K562 (cell line): Measurements from ENCODE around the gene IGF1R. TPM values are rescaled to one million over a fixed set of nuclear protein-coding genes. Genes with fewer than 3 reads are reported as not detected.

Experiments used
- ATAC-seq: fragments of 200-7000 bp; cut with Tn5 transposase; 3 replicates; pipeline ENCODE4 v1.9.1; 2020; ENCODE audit warnings: moderate library complexity
- BruUV-seq: library from RNA; stranded (reverse); fragments of 400-500 nt; replicated peaks from 2 replicates; lab custom pipeline; 2021; lab: Mats Ljungman, UMichigan
- CTCF ChIA-PET: fragments of 300-600 bp; formaldehyde crosslinking; extraction: SDS; loops from one replicate; lab custom pipeline; 2021; ENCODE audit warnings: low intra/inter-chr PET ratio; lab: Yijun Ruan, JAX
- POLR2A ChIA-PET: fragments of 300-600, 350-650 bp; sonication (Branson Sonifier 250); formaldehyde crosslinking; extraction: SDS; loops from one replicate; lab custom pipeline; 2021; ENCODE audit warnings: antibody characterized with exemption, inconsistent platforms; lab: Yijun Ruan, JAX
- DNase-seq, 4 experiments: peaks; one replicate each; pipeline versions ENCODE4 v3.0.0 to v3.0.0-alpha.2; 2011 to 2018; ENCODE audit warnings: low spot score in 3 of 4, mixed read lengths in 3 of 4; ENCODE audit errors: extremely low read depth in 1 of 4
- FAIRE-seq: peaks from 2 replicates; lab custom pipeline; 2011; peaks lifted over from hg19 to GRCh38; lab: Jason Lieb, UNC
- H2AFZ ChIP-seq: 2 replicates; pipeline ENCODE4 v1.6.0; 2011; ENCODE audit warnings: low read depth, low read length, control low read depth, inconsistent platforms
- H3K27ac ChIP-seq: fragments of 200-600 bp; 3 replicates; pipeline ENCODE4 v1.8.0; 2011; ENCODE audit warnings: low read depth, mild to moderate bottlenecking, control low read depth, inconsistent platforms, low read length, moderate library complexity, mixed read lengths; ENCODE audit errors: extremely low read depth
- H3K27me3 ChIP-seq, 2 experiments: fragments of 300-600 bp in 1 of 2; 2 replicates in 1 of 2; 3 replicates in 1 of 2; pipeline versions ENCODE4 v1.6.0 to v1.8.0; 2011; ENCODE audit warnings: inconsistent platforms in 2 of 2, low read length in 2 of 2, mild to moderate bottlenecking in 1 of 2, mixed read lengths in 1 of 2, moderate library complexity in 1 of 2; ENCODE audit not compliant: control insufficient read depth in 2 of 2, insufficient read depth in 2 of 2
- H3K36me3 ChIP-seq: fragments of 300-600 bp; 3 replicates; pipeline ENCODE4 v1.8.0; 2011; ENCODE audit warnings: mild to moderate bottlenecking, low read length, inconsistent platforms; ENCODE audit not compliant: control insufficient read depth, insufficient read depth
- H3K4me1 ChIP-seq, 2 experiments: fragments of 200-600 bp in 1 of 2; replicated peaks in 1 of 2; 2 replicates in 1 of 2; 3 replicates in 1 of 2; pipeline versions ENCODE4 v1.5.1 to v1.8.0; 2011; ENCODE audit warnings: inconsistent platforms in 2 of 2, low read length in 2 of 2, mild to moderate bottlenecking in 1 of 2, mixed read lengths in 1 of 2, moderate library complexity in 1 of 2; ENCODE audit not compliant: control insufficient read depth in 2 of 2, insufficient read depth in 2 of 2
- H3K4me2 ChIP-seq: 2 replicates; pipeline ENCODE4 v1.6.1; 2011; ENCODE audit warnings: low read length, control low read depth, inconsistent platforms, mixed read lengths; ENCODE audit not compliant: insufficient read depth
- H3K4me3 ChIP-seq: fragments of 200-600 bp; sonication (generic), shearing (Covaris generic); 2 replicates; pipeline ENCODE4 v1.5.1; 2016; ENCODE audit warnings: control low read depth, inconsistent platforms
- H3K79me2 ChIP-seq: fragments of 200-600 bp; 3 replicates; pipeline ENCODE4 v1.8.0; 2011; ENCODE audit warnings: low read length, inconsistent platforms; ENCODE audit not compliant: control insufficient read depth, insufficient read depth
- H3K9ac ChIP-seq, 2 experiments: 2 replicates each; pipeline versions ENCODE4 v1.6.0 to v1.6.1; 2011; ENCODE audit warnings: low read depth in 2 of 2, low read length in 2 of 2, control low read depth in 1 of 2, inconsistent platforms in 1 of 2, mild to moderate bottlenecking in 1 of 2, mixed read lengths in 1 of 2; ENCODE audit not compliant: insufficient read depth in 1 of 2
- H3K9me1 ChIP-seq: one replicate; pipeline ENCODE4 v1.6.0; 2011; ENCODE audit warnings: inconsistent platforms, mild to moderate bottlenecking, low read length, moderate library complexity; ENCODE audit not compliant: control insufficient read depth, insufficient read depth
- H3K9me3 ChIP-seq: replicated peaks from 2 replicates; pipeline ENCODE4 v1.5.1; 2011; ENCODE audit warnings: low read depth, low read length, inconsistent platforms; ENCODE audit not compliant: control insufficient read depth, insufficient read depth
- H4K20me1 ChIP-seq: replicated peaks from 2 replicates; pipeline ENCODE4 v1.6.1; 2011; ENCODE audit warnings: low read length, inconsistent platforms, mixed read lengths; ENCODE audit not compliant: control insufficient read depth, insufficient read depth
- ARNT ChIP-seq, 2 experiments: fragments of 450-650 bp; IDR thresholded peaks; 2 replicates each; pipeline ENCODE4 v1.6.1; 2016; ENCODE audit warnings: mild to moderate bottlenecking in 1 of 2
- ASH1L ChIP-seq: fragments of 450-650 bp; IDR thresholded peaks from 2 replicates; pipeline ENCODE4 v1.6.1; 2018; ENCODE audit warnings: borderline replicate concordance, mild to moderate bottlenecking, low read depth; ENCODE audit not compliant: partially characterized antibody
- ATF1 ChIP-seq, 2 experiments: fragments of 450-650 bp in 1 of 2; IDR thresholded peaks; 2 replicates each; pipeline ENCODE4 v1.6.1; 2016; ENCODE audit warnings: missing compliant biosample characterization in 1 of 2, missing genetic modification characterization in 1 of 2
- HDAC6 ChIP-seq: IDR thresholded peaks from 2 replicates; pipeline ENCODE4 v1.6.1; 2012; ENCODE audit warnings: low read depth, mild to moderate bottlenecking, control low read depth, inconsistent platforms, low read length, moderate library complexity
- HMG20A ChIP-seq: fragments of 450-650 bp; formaldehyde crosslinking; conservative IDR thresholded peaks from 2 replicates; pipeline ENCODE4 v1.4.0; 2020; ENCODE audit warnings: mild to moderate bottlenecking, mixed read lengths
- NR3C1 ChIP-seq: sonication (generic); formaldehyde crosslinking; IDR thresholded peaks from 2 replicates; pipeline ENCODE4 v1.8.1; 2022; ENCODE audit warnings: missing genetic modification reagents
- ZBTB7A ChIP-seq: IDR thresholded peaks from 2 replicates; pipeline ENCODE4 v1.6.1; 2011; ENCODE audit warnings: low read depth, mild to moderate bottlenecking, low read length, moderate library complexity, borderline replicate concordance; ENCODE audit not compliant: control insufficient read depth
- ZC3H8 ChIP-seq: fragments of 450-650 bp; IDR thresholded peaks from 2 replicates; pipeline ENCODE4 v1.6.1; 2017
- ZFP1 ChIP-seq: fragments of 450-650 bp; formaldehyde crosslinking; IDR thresholded peaks from 2 replicates; pipeline ENCODE4 v1.4.0; 2020; ENCODE audit warnings: mild to moderate bottlenecking, mixed read lengths
- ZNF384 ChIP-seq: IDR thresholded peaks from 2 replicates; pipeline ENCODE4 v1.6.1; 2012; ENCODE audit warnings: low read depth, low read length, improper control_type of control experiment
- ZNF41 ChIP-seq: fragments of 250-450 bp; sonication (Bioruptor Pico); conservative IDR thresholded peaks from 2 replicates; pipeline ENCODE4 v1.4.0; 2020; ENCODE audit warnings: mild to moderate bottlenecking
- ZNF830 ChIP-seq: fragments of 250-450 bp; sonication (Bioruptor Pico); IDR thresholded peaks from 2 replicates; pipeline ENCODE4 v1.5.0; 2021; ENCODE audit warnings: mild to moderate bottlenecking
- WGBS: fragments of 100-300 bp; shearing (Covaris generic); methylation state at CpG from one replicate; pipeline ENCODE4 v1.1.6; 2016; ENCODE audit warnings: low coverage, mixed read lengths; ENCODE audit not compliant: insufficient coverage; ENCODE audit errors: missing lambda C conversion rate; 5-methylcytosine and 5-hydroxymethylcytosine counted together
- in situ Hi-C: fragments of 300-500 bp; cut with MboI; formaldehyde crosslinking; loops from 4 replicates; pipeline ENCODE4 v1.15.0; 2018; ENCODE audit warnings: inconsistent platforms, mixed read lengths
- intact Hi-C: fragments of 100-400 bp; cut with micrococcal nuclease; formaldehyde crosslinking; loops from 2 replicates; pipeline ENCODE4 v1.14.2; 2022
- polyA plus RNA-seq, 8 experiments: library from polyadenylated mRNA; depleted of rRNA in 4 of 8; stranded (reverse) in 5 of 8; unstranded in 3 of 8; fragments of >200 nt; fragmentation: Nextera tagmentation in 2 of 8; fragmentation: Illumina TruSeq in 1 of 8; extraction: Ambion mirVana in 2 of 8; extraction: Trizol in 1 of 8; gene quantifications; 2 replicates each; pipeline versions ENCODE4 v1.2.1 to v1.2.3, GENCODE V29; 2011 to 2014; ENCODE audit warnings: inconsistent platforms in 1 of 8, missing spikeins in 1 of 8
- total RNA-seq, 7 experiments: library from RNA; depleted of rRNA in 6 of 7; stranded (reverse); fragments of >200 nt in 6 of 7; fragmentation: Illumina TruSeq in 2 of 7; extraction: Trizol in 2 of 7; gene quantifications; 2 replicates each; pipeline versions ENCODE4 v1.2.1 to v1.2.3, GENCODE V29; 2011 to 2021; ENCODE audit warnings: low replicate concordance in 1 of 7

IGF1R gene
- total and polyA plus RNA-seq, 9 of the 15 experiments (the other 6 are each of a cell fraction or from before 2014, with no cell fraction given) = 0.35 to 8.0 (median 1.6) TPM

GRCh38 chr15:98875309-98875708 lies 227.0 kb downstream of the IGF1R start:
- intact Hi-C loops (no loop called here), in situ Hi-C loops (no loop called here)
- Histone ChIP-seq H4K20me1 (peaks cover 14% of the 10 kb centered on the region; the same call in 1 of the 2 replicates), H3K4me2 (no peak overlapping the region), H3K4me3 (no peak overlapping the region), H3K79me2 (no peaks in the 10 kb centered on the region), H3K9me3 (no peaks in the 10 kb centered on the region), H3K9me1 (no peaks in the 10 kb centered on the region), H2AFZ (no peak overlapping the region), H3K9ac (no peak overlapping the region), H3K36me3 (no peaks in the 10 kb centered on the region), H3K27ac (no peak overlapping the region), H3K27me3 (peaks cover 13 to 23% of the 10 kb centered on the region in 2 experiments), H3K4me1 (no peaks in the 10 kb centered on the region)
- CTCF ChIA-PET = no interaction called here
- no TSS peak for BruUV-seq
- 0% methylated on average over 3 of the region's 3 CpGs for WGBS
- FAIRE-seq (no peak), DNase-seq (no peak), ATAC-seq (no peak)
- no peak for TF ChIP-seq HMG20A (CRISPR knock-in tag)
- TF ChIP-seq NR3C1 = no peak
- no peak for TF ChIP-seq ARNT (IDR thresholded peaks at IDR 0.05)
- TF ChIP-seq HDAC6 = no peak
- no peak for TF ChIP-seq ZC3H8
- POLR2A ChIA-PET = no interaction called here

- in situ Hi-C loops = no loop called here
- H3K4me2 ChIP-seq = no peak overlapping the region
Observed at GRCh38 chr15:98876451-98877369, 228.4 kb downstream of the IGF1R start.

More at GRCh38 chr15:98876451-98877369, 228.4 kb downstream of the IGF1R start:
- Histone ChIP-seq H3K27ac (no peak overlapping the region), H3K4me1 (no peaks in the 10 kb centered on the region; a peak in 1 of 5 replicates), H3K27me3 (peaks cover 11 to 17% of the 10 kb centered on the region in 2 experiments), H4K20me1 (0 out of 2 replicates have a peak, but pooled peaks cover 20% of the 10 kb centered on the region), H3K9me1 (no peaks in the 10 kb centered on the region), H3K9ac (no peak overlapping the region)
- ChIA-PET POLR2A (no interaction called here), CTCF (no interaction called here)
- ATAC-seq = no peak
- intact Hi-C loops = no loop called here
- WGBS = 0% methylated on average over 5 of the region's 5 CpGs
- no peak for DNase-seq
- no peak for TF ChIP-seq ZNF384
- no peak for TF ChIP-seq ZNF830 (CRISPR knock-in tag)
- TF ChIP-seq ASH1L = no peak
- no peak for TF ChIP-seq ATF1 (CRISPR knock-in tag; IDR thresholded peaks at IDR 0.05)
- no peak for TF ChIP-seq ATF1 (tag; IDR thresholded peaks at IDR 0.05)
- TF ChIP-seq ZBTB7A = no peak
- TF ChIP-seq ZFP1 (CRISPR knock-in tag) = no peak
- no peak for TF ChIP-seq ZNF41 (CRISPR knock-in tag)
- TF ChIP-seq, all 486 proteins: peak for 0
- no peak overlapping the region for H2AFZ ChIP-seq
- H3K4me3 ChIP-seq = no peak overlapping the region
- no TSS peak for BruUV-seq
- no peaks in the 10 kb centered on the region for H3K36me3 ChIP-seq
- H3K9me3 ChIP-seq = no peaks in the 10 kb centered on the region
- no peaks in the 10 kb centered on the region for H3K79me2 ChIP-seq
- no peak for FAIRE-seq
